AG09309 (cell line): ENCODE results near the gene OMD.

Source experiments
- DNase-seq: peaks from one replicate; pipeline ENCODE4 v3.0.0-alpha.2; 2010; ENCODE audit warnings: low read depth
- H3K4me3 ChIP-seq: 2 replicates; pipeline ENCODE4 v1.5.1; 2011; ENCODE audit warnings: mild to moderate bottlenecking, low read depth, low read length, moderate library complexity; ENCODE audit not compliant: control insufficient read depth
- CTCF ChIP-seq: IDR thresholded peaks from 2 replicates; pipeline ENCODE4 v1.5.1; 2011; ENCODE audit warnings: mild to moderate bottlenecking, low read depth, low read length, inconsistent platforms; ENCODE audit not compliant: insufficient read depth, control insufficient read depth; ENCODE audit errors: missing control alignments

OMD gene

GRCh38 chr9:92455217-92455616, 30.9 kb upstream of the OMD start:
- no peak overlapping the region for H3K4me3 ChIP-seq
- DNase-seq: no peak
- peak; percentile 39 for TF ChIP-seq CTCF

GRCh38 chr9:92446536-92446935, 22.3 kb upstream of the OMD start:
- TF ChIP-seq CTCF: no peak
- DNase-seq: no peak
- H3K4me3 ChIP-seq: no peak overlapping the region

GRCh38 chr9:92444841-92445240, 20.6 kb upstream of the OMD start:
- no peak for TF ChIP-seq CTCF
- DNase-seq: no peak
- no peak overlapping the region for H3K4me3 ChIP-seq

- no peak overlapping the region for H3K4me3 ChIP-seq
- TF ChIP-seq CTCF: no peak
- no peak for DNase-seq
Observed at GRCh38 chr9:92440751-92441046, 16.4 kb upstream of the OMD start.

GRCh38 chr9:92439921-92440750, 15.9 kb upstream of the OMD start:
- no peak for TF ChIP-seq CTCF
- DNase-seq: peak; percentile 48
- no peak overlapping the region for H3K4me3 ChIP-seq

GRCh38 chr9:92438900-92439526, 14.7 kb upstream of the OMD start:
- DNase-seq: no peak
- no peak overlapping the region for H3K4me3 ChIP-seq
- TF ChIP-seq CTCF: no peak
